Transverse colon (tissue), 4 donors: ENCODE measurements around the gene SEPHS1.

Source experiments
- CTCF ChIP-seq, 5 experiments: fragments of 200-600 bp in 3 of 5; fragments of 450-650 bp in 2 of 5; sonication (generic) in 3 of 5; IDR thresholded peaks; 1 replicate in 2 of 5; 2 replicates in 3 of 5; pipeline ENCODE4 v1.5.1; 2016 to 2017; ENCODE audit warnings: antibody characterized with exemption in 5 of 5, inconsistent platforms in 3 of 5, mild to moderate bottlenecking in 2 of 5, moderate library complexity in 1 of 5
- EP300 ChIP-seq: sonication (generic); formaldehyde crosslinking; IDR thresholded peaks from one replicate; pipeline ENCODE4 v1.6.1; 2017; ENCODE audit warnings: antibody characterized with exemption, low read depth
- POLR2A ChIP-seq: fragments of 450-650 bp; IDR thresholded peaks from one replicate; pipeline ENCODE4 v1.6.1; 2016; ENCODE audit warnings: antibody characterized with exemption, mild to moderate bottlenecking, moderate library complexity
- POLR2AphosphoS5 ChIP-seq, 3 donors: sonication (generic); formaldehyde crosslinking; IDR thresholded peaks; one replicate each; pipeline ENCODE4 v1.6.1; 2016; ENCODE audit warnings: antibody characterized with exemption in 3 of 3

DNA sequence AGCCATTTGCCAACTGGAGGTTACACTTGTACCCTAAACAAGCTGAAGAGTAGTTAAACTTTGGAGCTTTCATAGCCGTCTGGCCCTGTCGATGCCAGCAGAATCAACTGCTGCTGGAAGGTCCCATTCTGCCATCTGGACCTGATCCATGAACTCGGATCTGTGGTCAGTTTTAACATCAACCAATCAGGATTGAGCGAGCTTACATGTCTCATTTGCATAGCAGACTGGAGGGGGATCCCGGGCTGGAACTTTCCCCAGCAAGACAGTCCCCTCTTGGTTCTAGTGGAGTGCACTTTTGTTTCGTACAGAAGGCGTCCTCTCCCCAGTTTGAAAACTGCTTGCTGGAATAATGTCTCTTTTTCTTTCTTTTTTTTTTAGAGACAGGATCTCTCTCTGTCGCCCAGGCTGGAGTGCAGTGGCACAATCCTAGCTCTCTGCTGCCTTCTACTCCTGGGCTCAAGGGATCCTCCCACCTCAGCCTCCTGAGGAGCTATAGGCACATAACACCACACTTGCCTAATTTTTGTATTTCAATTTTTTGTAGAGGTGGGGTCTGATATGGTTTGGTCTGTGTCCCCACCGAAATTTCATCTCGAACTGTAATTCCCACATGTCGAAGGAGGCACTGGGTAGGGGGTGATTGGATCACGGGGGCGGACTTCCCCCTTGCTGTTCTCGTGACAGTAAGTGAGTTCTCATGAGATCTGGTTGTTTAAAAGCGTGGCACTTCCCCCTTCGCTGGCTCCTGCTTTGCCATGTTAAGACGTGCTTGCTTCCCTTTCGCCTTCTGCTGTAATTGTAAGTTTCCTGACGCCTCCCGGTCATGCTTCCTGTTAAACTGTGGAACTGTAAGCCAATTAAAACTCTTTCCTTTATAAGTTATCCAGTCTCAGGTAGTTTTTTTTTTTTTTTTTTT, 42.8 kb upstream of the SEPHS1 start:
- TF ChIP-seq POLR2A: no peak
- no peak for TF ChIP-seq CTCF (IDR thresholded peaks at IDR 0.05)
- TF ChIP-seq POLR2AphosphoS5 (IDR thresholded peaks at IDR 0.05): no peak
- TF ChIP-seq EP300: no peak
